Activated naive CD8-positive, alpha-beta T cell treated with anti-CD3 and anti-CD28 coated beads, Interleukin-2, amount 50 U/mL, for 24 hours (primary cell): Measurements from ENCODE around the gene SLFN12L.
"Not testable (repeated sequence)": the region's sequence is repeated elsewhere in the genome, so short reads cannot be mapped to it uniquely, and the experiment has no call there.

ENCODE experiments used
- ATAC-seq: fragments of 150-1000 bp; cut with Tn5 transposase; one replicate; pipeline ENCODE4 v1.10.0; 2021
- DNase-seq: peaks from one replicate; pipeline ENCODE4 v3.0.0; 2021
- H3K27ac Mint-ChIP-seq: one replicate; pipeline ENCODE4 v1.8.0; 2021; ENCODE audit warnings: mild to moderate bottlenecking, mixed read lengths
- H3K27me3 Mint-ChIP-seq: one replicate; pipeline ENCODE4 v1.8.0; 2021; ENCODE audit warnings: mixed read lengths
- H3K36me3 Mint-ChIP-seq: one replicate; pipeline ENCODE4 v1.8.0; 2021; ENCODE audit warnings: low read depth, mixed read lengths
- H3K4me1 Mint-ChIP-seq: one replicate; pipeline ENCODE4 v1.8.0; 2021; ENCODE audit warnings: mixed read lengths
- H3K4me3 Mint-ChIP-seq: one replicate; pipeline ENCODE4 v1.8.0; 2021; ENCODE audit warnings: mild to moderate bottlenecking, moderate library complexity, mixed read lengths
- H3K9me3 Mint-ChIP-seq: one replicate; pipeline ENCODE4 v1.8.0; 2021; ENCODE audit warnings: mixed read lengths

SLFN12L gene

DNA sequence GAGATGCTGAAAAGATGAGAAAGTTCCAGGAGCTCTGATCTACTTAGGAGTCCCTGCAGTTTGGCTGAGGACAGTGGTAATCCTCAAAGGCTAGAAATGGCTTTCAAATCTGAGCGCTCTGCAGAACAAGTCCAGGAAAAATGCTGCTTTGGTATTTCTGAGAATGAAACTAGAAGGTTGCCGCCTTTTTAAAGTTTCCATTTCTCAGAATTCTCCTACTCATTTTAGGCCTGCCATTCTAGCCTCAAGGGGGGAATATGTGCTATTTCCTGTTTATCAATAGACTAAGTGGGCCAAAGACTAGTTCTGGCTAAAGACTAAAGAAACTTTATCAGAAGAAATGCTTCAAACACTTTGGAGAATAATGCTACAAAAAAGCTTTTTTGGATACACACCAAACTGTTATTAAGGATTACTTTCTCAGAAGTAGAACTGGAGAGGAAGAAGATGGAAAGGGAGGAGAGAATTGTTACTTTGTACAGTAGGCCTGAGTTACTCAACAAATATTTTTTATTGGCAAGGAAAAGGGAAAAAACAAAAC, at the start of gene SLFN12L:
SLFN12L (minus strand) TSS at position 78 of the 541 bp plus-strand sequence. CDS start 15,314 bp downstream, outside the sequence.
- no peaks in the 10 kb centered on the region for H3K9me3 Mint-ChIP-seq
- ATAC-seq: peak; percentile 51
- H3K27ac Mint-ChIP-seq: peak within 1 kb of the TSS; percentile 97
- peaks cover 67% of the 10 kb centered on the region for H3K4me1 Mint-ChIP-seq
- peaks cover 21% of the 10 kb centered on the region for H3K36me3 Mint-ChIP-seq
- H3K4me3 Mint-ChIP-seq: peak within 1 kb of the TSS; percentile 99
- no peak for DNase-seq
- no peaks in the 10 kb centered on the region for H3K27me3 Mint-ChIP-seq

DNA sequence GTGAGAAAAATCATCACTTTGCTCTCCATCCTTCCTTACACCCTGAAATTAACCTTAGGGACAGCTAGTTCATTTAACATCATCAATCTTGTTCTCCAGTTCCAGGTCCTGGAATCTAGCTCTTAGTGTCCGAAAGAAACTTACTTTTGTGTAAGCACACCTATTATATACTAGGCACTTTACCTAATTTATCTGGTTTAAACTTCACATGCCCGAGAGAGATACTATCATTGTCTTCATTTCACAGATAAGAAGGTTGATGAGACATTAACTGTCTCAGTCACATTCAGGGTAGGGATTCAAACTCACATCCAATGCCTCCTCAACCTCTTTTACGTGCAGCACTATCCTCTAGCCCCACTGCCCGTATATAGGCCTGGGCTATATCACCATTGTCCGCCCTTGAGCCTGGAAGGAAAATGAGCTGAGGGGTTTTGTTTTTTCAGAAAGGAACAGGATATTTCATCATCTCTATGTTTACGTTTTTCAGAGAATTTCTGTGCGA, 49.1 kb upstream of the SLFN12L start:
- DNase-seq: no peak
- peaks cover 36% of the 10 kb centered on the region for H3K4me1 Mint-ChIP-seq
- ATAC-seq: no peak
- no peaks in the 10 kb centered on the region for H3K9me3 Mint-ChIP-seq
- peaks cover 9% of the 10 kb centered on the region for H3K36me3 Mint-ChIP-seq
- peak overlapping the region; percentile 100 for H3K4me3 Mint-ChIP-seq
- peak overlapping the region; percentile 98 for H3K27ac Mint-ChIP-seq
- peaks cover 2% of the 10 kb centered on the region for H3K27me3 Mint-ChIP-seq

DNA sequence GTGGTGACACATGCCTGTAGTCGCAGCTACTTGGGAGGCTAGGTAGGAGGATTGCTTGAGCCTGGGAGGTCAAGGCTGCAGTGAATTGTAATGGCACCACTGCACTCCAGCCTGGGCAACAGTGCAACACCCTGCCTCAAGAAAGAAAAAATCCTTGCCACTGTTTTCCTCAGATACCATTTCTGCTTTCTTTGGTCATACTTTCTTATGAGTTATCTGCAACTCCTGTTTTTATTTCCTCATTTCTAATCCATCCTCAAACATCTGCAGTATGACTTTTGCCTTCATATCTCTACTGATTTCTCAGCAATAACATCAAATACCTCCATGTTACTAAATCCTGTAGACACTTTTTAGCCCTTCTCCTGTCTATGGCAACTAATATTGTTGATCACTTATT, 46.6 kb upstream of the SLFN12L start:
- Mint-ChIP-seq H3K9me3 (no peaks in the 10 kb centered on the region), H3K4me3 (no peak overlapping the region), H3K27ac (no peak overlapping the region), H3K36me3 (peaks cover 5% of the 10 kb centered on the region), H3K4me1 (peaks cover 32% of the 10 kb centered on the region), H3K27me3 (peaks cover 2% of the 10 kb centered on the region)
- ATAC-seq (no peak), DNase-seq (no peak)

DNA sequence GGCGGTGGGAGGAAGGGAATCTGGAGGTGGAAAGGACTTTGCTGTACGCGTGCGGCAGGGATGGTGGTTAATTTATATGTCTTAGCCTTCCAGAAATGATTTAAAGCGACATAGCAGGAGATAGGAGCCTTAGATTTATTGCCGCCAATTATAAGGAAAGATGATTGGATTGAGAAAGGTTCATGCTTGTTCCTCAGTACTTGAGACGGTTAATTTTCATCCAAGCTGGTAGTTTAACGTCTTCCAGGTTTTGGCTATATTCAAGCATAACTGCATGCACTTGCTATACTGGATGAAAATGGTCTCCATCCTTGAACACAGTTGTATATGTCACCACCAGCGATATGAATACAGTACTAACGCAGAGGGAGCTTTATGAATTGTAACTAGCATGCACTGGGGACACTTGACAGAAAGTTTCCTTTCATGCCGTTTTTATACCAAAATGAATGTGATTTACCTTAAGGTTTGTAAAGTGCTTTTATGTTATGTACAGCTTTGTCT, 41.5 kb upstream of the SLFN12L start:
- Mint-ChIP-seq H3K36me3 (peaks cover 7% of the 10 kb centered on the region), H3K4me3 (peak overlapping the region; percentile 99), H3K4me1 (peaks cover 29% of the 10 kb centered on the region), H3K27me3 (no peaks in the 10 kb centered on the region), H3K9me3 (no peaks in the 10 kb centered on the region), H3K27ac (peak overlapping the region; percentile 98)
- ATAC-seq: no peak
- no peak for DNase-seq

DNA sequence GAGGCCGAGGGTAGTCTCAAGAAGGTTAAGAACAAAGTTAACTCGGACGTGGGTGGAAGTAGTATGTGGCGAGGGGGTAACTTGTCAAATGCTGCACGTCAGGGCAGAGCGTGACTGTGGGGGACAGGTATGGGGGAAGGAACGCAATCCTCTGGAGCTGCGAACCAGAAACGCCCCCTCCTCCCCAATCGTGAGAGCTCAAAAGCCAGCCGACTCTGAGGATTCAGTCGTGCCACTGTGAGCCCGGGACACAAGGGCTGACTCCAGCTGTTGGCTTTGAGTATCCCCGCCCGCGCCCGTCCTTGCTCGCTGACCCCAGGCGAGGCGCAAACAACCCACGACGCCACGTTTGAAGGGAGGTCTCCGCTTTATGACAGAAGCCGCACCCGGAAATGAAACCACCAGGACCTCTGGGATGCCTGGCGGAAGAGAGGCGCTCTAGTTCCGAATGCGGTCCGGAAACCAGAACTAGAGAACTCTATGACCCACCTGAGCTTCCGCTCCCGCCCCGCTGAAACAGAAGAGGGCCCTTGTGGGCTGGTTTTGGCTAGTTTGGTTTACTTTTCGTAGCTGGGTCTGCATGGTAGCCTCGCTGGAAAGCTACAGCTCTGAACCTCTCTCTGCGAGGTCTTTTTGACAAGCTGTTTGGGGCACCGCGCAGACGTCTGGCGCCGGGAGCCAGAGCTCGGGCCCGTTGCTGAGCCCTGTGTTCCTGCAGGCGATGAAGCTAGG, 40.9 kb upstream of the SLFN12L start, which contains the start of gene PEX12:
PEX12 (minus strand) TSS at position 375 of the 732 bp plus-strand sequence. CDS start 550 bp downstream, outside the sequence.
- Mint-ChIP-seq H3K4me3 (peak within 1 kb of the TSS; percentile 99), H3K9me3 (no peaks in the 10 kb centered on the region), H3K4me1 (peaks cover 29% of the 10 kb centered on the region)

DNA sequence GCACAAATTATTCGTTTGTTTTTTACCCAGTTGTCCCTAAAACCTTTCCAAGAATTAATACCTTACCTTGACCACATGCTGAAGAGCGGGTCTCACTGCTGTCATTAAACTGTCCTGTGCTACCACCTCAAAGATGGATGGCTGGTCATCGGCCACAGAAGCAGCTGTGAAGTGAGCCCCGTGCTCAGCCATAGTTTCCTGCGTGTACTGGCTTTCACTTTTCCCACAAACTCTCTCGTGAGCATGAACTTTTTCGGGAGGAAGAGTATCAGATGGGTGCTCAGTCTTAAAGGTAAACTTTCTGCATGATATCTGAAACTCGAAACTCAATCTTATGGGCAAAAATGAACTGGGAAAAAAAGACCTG, 40.3 kb upstream of the SLFN12L start:
- ATAC-seq (no peak), DNase-seq (no peak)
- Mint-ChIP-seq H3K36me3 (peaks cover 7% of the 10 kb centered on the region), H3K4me3 (peak overlapping the region; percentile 99), H3K4me1 (peaks cover 29% of the 10 kb centered on the region), H3K9me3 (no peaks in the 10 kb centered on the region), H3K27ac (peak overlapping the region; percentile 98), H3K27me3 (no peaks in the 10 kb centered on the region)

More for the DNA sequence above, 40.9 kb upstream of the SLFN12L start, which contains the start of gene PEX12:
- DNase-seq (peak; percentile 87), ATAC-seq (peak; percentile 97)
- H3K27me3 Mint-ChIP-seq: no peaks in the 10 kb centered on the region
- H3K27ac Mint-ChIP-seq: peak within 1 kb of the TSS; percentile 98
- peaks cover 7% of the 10 kb centered on the region for H3K36me3 Mint-ChIP-seq

DNA sequence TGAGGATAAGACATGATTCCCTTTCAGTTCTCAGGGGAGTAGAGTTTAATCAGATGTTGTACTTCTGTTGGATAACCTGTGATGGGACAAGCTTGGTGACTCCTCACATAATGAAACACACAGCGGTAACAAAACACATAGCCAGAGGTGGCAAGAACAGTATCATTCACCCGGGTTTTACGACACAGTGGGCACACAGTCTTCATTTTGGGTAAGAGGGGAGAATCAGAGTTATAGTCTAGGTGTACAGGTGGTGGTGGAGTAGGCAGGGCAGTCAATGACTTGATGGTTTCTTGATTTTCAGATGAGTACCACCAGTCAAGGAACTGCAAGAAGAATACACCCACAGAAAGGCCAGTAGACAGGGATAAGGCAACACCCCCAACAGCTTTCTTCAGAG, 38.3 kb upstream of the SLFN12L start:
- Mint-ChIP-seq H3K9me3 (no peaks in the 10 kb centered on the region), H3K36me3 (peaks cover 9% of the 10 kb centered on the region), H3K27ac (peak overlapping the region; percentile 44), H3K4me1 (peaks cover 32% of the 10 kb centered on the region), H3K4me3 (no peak overlapping the region), H3K27me3 (no peaks in the 10 kb centered on the region)
- ATAC-seq (no peak), DNase-seq (no peak)

DNA sequence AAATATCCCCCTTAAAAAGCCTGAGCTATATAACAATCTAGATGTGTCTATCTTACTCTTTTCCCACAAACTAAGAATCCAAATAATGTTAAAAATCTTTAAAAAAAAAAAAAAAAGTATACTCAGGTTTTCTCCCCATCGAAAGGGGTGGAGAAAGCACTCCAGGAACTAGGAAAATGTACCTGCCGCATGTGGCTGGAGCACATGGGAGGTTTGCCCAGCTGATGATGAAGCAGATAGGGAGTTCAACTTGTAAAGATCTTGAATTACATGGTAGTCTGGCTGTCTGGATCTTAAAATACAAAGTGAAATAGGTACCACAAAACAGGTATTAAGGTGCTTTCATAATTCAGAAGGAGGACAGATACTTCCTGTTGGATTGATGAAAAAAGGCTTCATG, 31.9 kb upstream of the SLFN12L start:
- Mint-ChIP-seq H3K9me3 (no peaks in the 10 kb centered on the region), H3K4me1 (peaks cover 40% of the 10 kb centered on the region), H3K36me3 (peaks cover 14% of the 10 kb centered on the region), H3K27me3 (no peaks in the 10 kb centered on the region), H3K27ac (peak overlapping the region; percentile 99), H3K4me3 (peak overlapping the region; percentile 99)
- no peak for DNase-seq
- ATAC-seq: no peak

DNA sequence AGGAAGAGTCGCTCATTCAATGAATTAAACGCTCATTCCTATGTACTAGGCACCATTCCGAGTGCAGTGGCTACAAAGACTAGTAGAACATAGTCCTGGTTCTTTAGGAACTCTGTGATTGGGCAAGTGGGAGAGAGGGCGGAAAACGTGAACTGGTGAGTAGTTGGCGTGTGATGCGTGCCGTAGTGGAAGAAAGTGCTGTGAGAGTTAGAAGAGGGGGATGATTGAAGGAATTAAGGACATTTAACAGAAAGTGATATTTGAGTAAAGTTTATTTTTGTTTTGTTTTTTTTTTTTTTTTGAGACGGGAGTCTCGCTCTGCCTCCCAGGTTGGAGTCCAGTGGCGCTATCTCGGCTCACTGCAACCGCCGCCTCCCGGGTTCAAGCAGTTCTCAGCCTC, 31.1 kb upstream of the SLFN12L start:
- Mint-ChIP-seq H3K27ac (peak overlapping the region; percentile 99), H3K4me3 (peak overlapping the region; percentile 99), H3K4me1 (peaks cover 40% of the 10 kb centered on the region), H3K27me3 (no peaks in the 10 kb centered on the region), H3K9me3 (no peaks in the 10 kb centered on the region), H3K36me3 (peaks cover 12% of the 10 kb centered on the region)
- ATAC-seq (peak; percentile 72), DNase-seq (peak; percentile 54)

DNA sequence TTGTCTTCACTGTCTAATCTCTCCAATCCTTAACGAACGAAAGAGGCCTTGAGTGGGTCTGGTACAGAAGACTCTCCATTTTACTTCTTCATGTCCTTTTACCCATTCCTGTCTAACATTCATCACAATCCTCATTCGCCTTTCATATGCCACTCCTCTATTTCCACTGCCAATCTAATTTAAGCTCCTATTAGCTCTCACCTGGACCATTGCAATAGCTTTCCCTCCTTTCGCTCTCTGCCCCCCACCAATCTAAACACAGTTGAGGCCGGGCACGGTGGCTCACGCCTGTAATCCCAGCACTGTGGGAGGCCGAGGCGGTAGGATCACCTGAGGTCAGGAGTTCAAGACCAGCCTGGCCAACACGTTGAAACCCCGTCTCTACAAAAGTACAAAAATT, 29.5 kb upstream of the SLFN12L start:
- Mint-ChIP-seq H3K4me1 (peaks cover 40% of the 10 kb centered on the region), H3K9me3 (no peaks in the 10 kb centered on the region), H3K4me3 (peak overlapping the region; percentile 99), H3K36me3 (peaks cover 12% of the 10 kb centered on the region), H3K27ac (peak overlapping the region; percentile 40), H3K27me3 (no peaks in the 10 kb centered on the region)
- DNase-seq (no peak), ATAC-seq (no peak)

DNA sequence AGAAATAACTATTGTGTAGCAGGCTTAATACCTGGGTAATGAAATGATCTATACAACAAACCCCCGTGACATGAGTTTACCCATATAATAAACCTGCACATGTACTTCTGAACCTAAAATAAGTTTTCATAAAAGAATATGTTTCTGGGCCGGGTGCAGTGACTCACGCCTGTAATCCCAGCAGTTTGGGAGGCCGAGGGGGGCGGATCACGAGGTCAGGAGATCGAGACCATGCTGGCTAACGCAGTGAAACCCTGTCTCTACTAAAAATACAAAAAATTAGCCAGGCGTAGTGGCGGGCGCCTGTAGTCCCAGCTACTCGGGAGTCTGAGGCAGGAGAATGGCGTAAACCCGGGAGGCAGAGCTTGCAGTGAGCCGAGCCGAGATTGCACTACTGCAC, 25.7 kb upstream of the SLFN12L start:
- not testable (repeated sequence) for H3K27me3 Mint-ChIP-seq, H3K27ac Mint-ChIP-seq, H3K36me3 Mint-ChIP-seq, H3K4me3 Mint-ChIP-seq, ATAC-seq, H3K9me3 Mint-ChIP-seq, DNase-seq
- peaks cover 22% of the 10 kb centered on the region for H3K4me1 Mint-ChIP-seq

DNA sequence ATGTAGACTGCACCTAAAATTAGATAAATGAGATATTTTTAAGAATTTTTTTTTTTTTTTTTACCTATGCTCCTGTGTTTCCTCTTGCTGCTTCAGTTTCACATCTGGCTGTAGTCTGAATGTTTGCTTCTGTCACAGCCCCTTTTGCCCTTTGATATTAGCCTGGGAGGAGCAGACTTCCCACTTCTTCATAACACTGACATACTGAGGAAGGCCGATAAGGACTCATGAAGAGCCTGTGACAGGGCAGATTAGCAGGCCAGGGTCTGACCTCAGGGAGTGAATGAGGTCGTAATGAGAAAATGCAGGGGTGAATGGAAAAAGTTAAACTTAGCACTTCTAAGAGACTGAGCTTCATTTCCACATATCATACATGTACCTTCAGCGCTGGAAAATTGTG, 23.2 kb upstream of the SLFN12L start, which contains the start of gene SLFN14:
SLFN14 (minus strand) TSS at position 117 of the 400 bp plus-strand sequence. CDS start 2,757 bp downstream, outside the sequence.
- Mint-ChIP-seq H3K36me3 (no peaks in the 10 kb centered on the region), H3K4me3 (no peak within 1 kb of the TSS), H3K27ac (peak within 1 kb of the TSS; percentile 48), H3K9me3 (no peaks in the 10 kb centered on the region), H3K4me1 (peaks cover 7% of the 10 kb centered on the region), H3K27me3 (peaks cover 5% of the 10 kb centered on the region)
- DNase-seq (no peak), ATAC-seq (peak; percentile 97)

DNA sequence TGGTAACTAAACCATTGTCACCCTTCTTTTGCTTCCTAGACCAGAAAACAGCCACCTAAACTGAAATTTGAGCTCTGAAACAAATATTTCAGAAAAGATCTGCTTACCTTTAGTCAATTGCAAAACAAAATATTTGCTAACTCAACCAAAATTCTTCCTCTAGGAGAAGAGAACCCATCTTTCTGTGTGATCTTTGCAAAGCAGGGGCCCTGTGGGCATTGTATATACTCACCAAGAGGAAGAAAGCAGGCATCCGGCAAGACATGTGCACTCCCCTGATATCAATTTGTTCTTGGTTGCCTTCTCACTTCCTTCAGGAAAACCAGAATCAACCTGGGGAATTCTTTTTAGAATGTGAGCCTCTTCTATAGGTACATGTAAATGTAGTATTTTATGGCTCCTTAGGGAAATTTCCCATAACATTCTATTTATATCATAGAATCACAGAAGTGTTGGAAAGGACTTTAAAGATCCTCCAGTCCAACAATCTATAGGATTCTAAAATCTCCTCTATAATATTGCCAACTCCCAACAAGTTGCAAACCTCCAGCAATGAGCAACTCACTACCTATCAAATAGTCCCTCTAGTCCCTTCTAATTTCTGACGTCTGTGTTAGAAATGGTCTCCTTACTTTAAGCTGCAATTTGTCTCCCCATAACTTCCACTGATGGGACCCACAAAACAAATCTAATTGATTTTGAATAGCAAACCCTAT, 22.2 kb upstream of the SLFN12L start:
- Mint-ChIP-seq H3K4me1 (peaks cover 9% of the 10 kb centered on the region), H3K9me3 (no peaks in the 10 kb centered on the region), H3K27ac (no peak overlapping the region), H3K36me3 (no peaks in the 10 kb centered on the region), H3K27me3 (peaks cover 5% of the 10 kb centered on the region), H3K4me3 (no peak overlapping the region)
- DNase-seq: no peak
- no peak for ATAC-seq

DNA sequence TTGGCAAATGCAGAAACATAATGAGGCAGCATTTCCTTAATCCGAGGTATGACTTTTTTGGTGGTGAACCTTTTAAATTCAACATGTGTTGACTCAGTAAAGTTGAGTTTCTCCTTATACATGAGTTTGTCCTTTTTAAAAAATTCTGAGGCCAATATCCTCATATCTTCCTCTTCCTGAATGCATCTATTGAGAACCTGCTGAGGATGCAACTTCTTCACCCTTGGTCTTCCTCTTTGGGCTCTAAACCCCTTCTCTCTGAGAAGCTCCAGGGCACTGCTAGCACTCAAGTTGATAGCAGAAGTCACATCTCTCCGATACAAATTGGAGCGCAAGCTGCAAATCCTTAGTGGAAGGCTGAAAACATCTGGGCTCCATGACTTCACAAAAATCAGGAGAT, 19.9 kb upstream of the SLFN12L start:
- Mint-ChIP-seq H3K27me3 (peaks cover 5% of the 10 kb centered on the region), H3K27ac (no peak overlapping the region), H3K4me1 (peaks cover 9% of the 10 kb centered on the region), H3K4me3 (no peak overlapping the region), H3K9me3 (no peaks in the 10 kb centered on the region), H3K36me3 (no peaks in the 10 kb centered on the region)
- ATAC-seq: no peak
- DNase-seq: no peak
